Naive thymus-derived CD4-positive, alpha-beta T cell (primary cell): ENCODE measurements around the gene RXFP2. TPM values are rescaled to one million over a fixed set of nuclear protein-coding genes. Genes with fewer than 3 reads are reported as not detected.
A peak's percentile ranks its signal among the peaks of the same experiment; 100 is the strongest.

Experiments used
- ATAC-seq: fragments of 150-1000 bp; cut with Tn5 transposase; 2 replicates; pipeline ENCODE4 v1.10.0; 2021; ENCODE audit warnings: mild to moderate bottlenecking, moderate library complexity
- CTCF ChIA-PET: fragments of 350-600 bp; sonication (Branson Sonifier 250); formaldehyde crosslinking; loops from one replicate; lab custom pipeline; 2021; ENCODE audit warnings: antibody characterized with exemption; lab: Charles Lee
- POLR2A ChIA-PET: fragments of 350-600 bp; sonication (Branson Sonifier 250); formaldehyde crosslinking; loops from one replicate; lab custom pipeline; 2021; ENCODE audit warnings: antibody characterized with exemption, inconsistent platforms; lab: Charles Lee
- DNase-seq, 9 donors: peaks; one replicate each; pipeline versions ENCODE4 v3.0.0 to v3.0.0-alpha.2; 2020 to 2022; ENCODE audit warnings: mixed read lengths in 1 of 9
- H3K27ac ChIP-seq: one replicate; pipeline ENCODE4 v1.7.0; 2013; ENCODE audit warnings: mild to moderate bottlenecking, low read depth, low read length, moderate library complexity
- H3K27me3 ChIP-seq, 2 donors: one replicate each; pipeline ENCODE4 v1.7.0; 2013; ENCODE audit warnings: low read length in 2 of 2, mild to moderate bottlenecking in 2 of 2, moderate library complexity in 2 of 2; ENCODE audit not compliant: control insufficient read depth in 2 of 2, insufficient read depth in 2 of 2
- H3K36me3 ChIP-seq, 3 experiments: 1 replicate in 2 of 3; 2 replicates in 1 of 3; pipeline ENCODE4 v1.7.0; 2013; ENCODE audit warnings: low read length in 3 of 3, mild to moderate bottlenecking in 3 of 3, moderate library complexity in 1 of 3; ENCODE audit not compliant: insufficient read depth in 3 of 3, control insufficient read depth in 2 of 3
- H3K4me1 ChIP-seq, 2 donors: one replicate each; pipeline ENCODE4 v1.7.0; 2013; ENCODE audit warnings: low read length in 2 of 2, mild to moderate bottlenecking in 2 of 2, moderate library complexity in 1 of 2; ENCODE audit not compliant: control insufficient read depth in 2 of 2, insufficient read depth in 2 of 2
- H3K4me3 ChIP-seq: 2 replicates; pipeline ENCODE4 v1.7.0; 2013; ENCODE audit warnings: mild to moderate bottlenecking, low read length
- H3K9me3 ChIP-seq, 3 experiments: 1 replicate in 2 of 3; 2 replicates in 1 of 3; pipeline ENCODE4 v1.7.0; 2013; ENCODE audit warnings: low read length in 3 of 3; ENCODE audit not compliant: control insufficient read depth in 2 of 3
- H3K27ac Mint-ChIP-seq, 9 donors: one replicate each; pipeline ENCODE4 v1.8.0; 2020 to 2022; ENCODE audit warnings: mixed read lengths in 9 of 9, mild to moderate bottlenecking in 8 of 9, moderate library complexity in 5 of 9, inconsistent platforms in 2 of 9
- H3K27me3 Mint-ChIP-seq, 5 donors: one replicate each; pipeline ENCODE4 v1.8.0; 2021 to 2022; ENCODE audit warnings: mixed read lengths in 5 of 5, mild to moderate bottlenecking in 1 of 5
- H3K36me3 Mint-ChIP-seq, 5 donors: one replicate each; pipeline ENCODE4 v1.8.0; 2020 to 2022; ENCODE audit warnings: mixed read lengths in 5 of 5, mild to moderate bottlenecking in 3 of 5, inconsistent platforms in 1 of 5
- H3K4me1 Mint-ChIP-seq, 7 donors: one replicate each; pipeline ENCODE4 v1.8.0; 2020 to 2022; ENCODE audit warnings: mixed read lengths in 7 of 7, mild to moderate bottlenecking in 3 of 7, inconsistent platforms in 1 of 7
- H3K4me3 Mint-ChIP-seq, 10 donors: one replicate each; pipeline ENCODE4 v1.8.0; 2020 to 2022; ENCODE audit warnings: mild to moderate bottlenecking in 10 of 10, mixed read lengths in 10 of 10, moderate library complexity in 6 of 10, inconsistent platforms in 2 of 10
- H3K9me3 Mint-ChIP-seq, 11 donors: one replicate each; pipeline ENCODE4 v1.8.0; 2020 to 2022; ENCODE audit warnings: mixed read lengths in 11 of 11, mild to moderate bottlenecking in 4 of 11, inconsistent platforms in 1 of 11, moderate library complexity in 1 of 11
- intact Hi-C, 2 donors: fragments of 100-400 bp; cut with micrococcal nuclease; formaldehyde crosslinking; loops; one replicate each; pipeline ENCODE4 v1.15.1; 2023
- polyA plus RNA-seq, 2 donors: library from polyadenylated mRNA; unstranded; fragments of 300-500 nt; fragmentation: Illumina TruSeq; gene quantifications; one replicate each; pipeline ENCODE4 v1.2.3, GENCODE V29; 2021
- total RNA-seq, 6 experiments: library from RNA in 5 of 6; stranded (reverse) in 5 of 6; gene quantifications; 1 replicate in 5 of 6; 2 replicates in 1 of 6; pipeline ENCODE4 v1.2.3 and lab custom pipeline; 2021 to 2026

Gene RXFP2
- total and polyA plus RNA-seq, 7 experiments from 2014 or later, result not detected

DNA sequence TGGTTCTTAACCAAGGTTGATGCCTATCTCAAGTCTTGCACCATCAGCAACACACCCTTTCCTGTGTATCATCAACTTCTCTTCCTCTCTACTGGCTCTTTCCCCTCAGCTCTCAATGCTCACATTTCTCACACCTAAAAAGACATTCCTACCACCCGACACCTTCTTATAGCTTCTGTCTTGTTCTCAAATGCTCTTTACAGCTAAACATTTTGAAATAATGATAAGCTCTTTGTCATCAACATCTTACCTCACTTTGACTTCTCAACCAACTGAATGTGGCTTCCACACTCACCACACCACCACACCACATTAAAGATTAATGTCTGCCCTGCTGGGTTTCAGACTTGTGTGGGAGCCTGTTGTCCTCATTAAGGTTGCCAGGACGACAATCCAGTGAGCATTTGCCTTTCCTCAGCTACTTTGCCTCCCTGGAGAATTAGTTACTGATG lies 67.8 kb downstream of the RXFP2 start:
- Histone ChIP-seq H3K9me3 (no peaks in the 10 kb centered on the region), H3K27ac (no peak overlapping the region), H3K27me3 (no peaks in the 10 kb centered on the region), H3K4me1 (peaks cover 0 to 9% of the 10 kb centered on the region in 2 donors), H3K4me3 (no peak overlapping the region), H3K36me3 (no peaks in the 10 kb centered on the region)
- peaks cover 0 to 13% (median 0%) of the 10 kb centered on the region in 5 donors for H3K27me3 Mint-ChIP-seq
- H3K4me1 Mint-ChIP-seq, result peaks cover 0 to 15% (median 0%) of the 10 kb centered on the region in 7 donors
- ATAC-seq (peak; percentile 86), DNase-seq (no peak)
- intact Hi-C loops, result no loop called here
- ChIA-PET CTCF (interaction anchor here (0.5 kb wide), 1 partner anchor 1896 kb away, joined by 3 read pairs; no protein-coding TSS in a partner anchor), POLR2A (no interaction called here)
- H3K36me3 Mint-ChIP-seq, result peaks cover 0 to 5% (median 0%) of the 10 kb centered on the region in 5 donors
- H3K4me3 Mint-ChIP-seq, result peak overlapping the region in 1 of 10 donors; percentile 34
- H3K9me3 Mint-ChIP-seq, result peaks cover 2 to 26% (median 8%) of the 10 kb centered on the region in 11 donors
- peak overlapping the region in 1 of 9 donors; percentile 84 for H3K27ac Mint-ChIP-seq

GRCh38 chr13:31814536-31814935 lies 75.2 kb downstream of the RXFP2 start:
- Histone ChIP-seq H3K27ac (no peak overlapping the region), H3K4me1 (no peaks in the 10 kb centered on the region), H3K27me3 (no peaks in the 10 kb centered on the region), H3K4me3 (no peak overlapping the region), H3K36me3 (no peaks in the 10 kb centered on the region), H3K9me3 (peaks cover 0 to 13% (median 0%) of the 10 kb centered on the region in 3 experiments)
- peaks cover 0 to 15% (median 10%) of the 10 kb centered on the region in 5 donors for H3K27me3 Mint-ChIP-seq
- H3K4me1 Mint-ChIP-seq, result peaks cover 0 to 5% (median 0%) of the 10 kb centered on the region in 7 donors
- ChIA-PET POLR2A (no interaction called here), CTCF (no interaction called here)
- ATAC-seq (no peak), DNase-seq (no peak)
- H3K36me3 Mint-ChIP-seq, result peaks cover 0 to 10% (median 4%) of the 10 kb centered on the region in 5 donors
- intact Hi-C loops, result no loop called here
- H3K9me3 Mint-ChIP-seq, result peaks cover 11 to 61% (median 21%) of the 10 kb centered on the region in 11 donors
- H3K27ac Mint-ChIP-seq, result no peak overlapping the region
- no peak overlapping the region for H3K4me3 Mint-ChIP-seq

DNA sequence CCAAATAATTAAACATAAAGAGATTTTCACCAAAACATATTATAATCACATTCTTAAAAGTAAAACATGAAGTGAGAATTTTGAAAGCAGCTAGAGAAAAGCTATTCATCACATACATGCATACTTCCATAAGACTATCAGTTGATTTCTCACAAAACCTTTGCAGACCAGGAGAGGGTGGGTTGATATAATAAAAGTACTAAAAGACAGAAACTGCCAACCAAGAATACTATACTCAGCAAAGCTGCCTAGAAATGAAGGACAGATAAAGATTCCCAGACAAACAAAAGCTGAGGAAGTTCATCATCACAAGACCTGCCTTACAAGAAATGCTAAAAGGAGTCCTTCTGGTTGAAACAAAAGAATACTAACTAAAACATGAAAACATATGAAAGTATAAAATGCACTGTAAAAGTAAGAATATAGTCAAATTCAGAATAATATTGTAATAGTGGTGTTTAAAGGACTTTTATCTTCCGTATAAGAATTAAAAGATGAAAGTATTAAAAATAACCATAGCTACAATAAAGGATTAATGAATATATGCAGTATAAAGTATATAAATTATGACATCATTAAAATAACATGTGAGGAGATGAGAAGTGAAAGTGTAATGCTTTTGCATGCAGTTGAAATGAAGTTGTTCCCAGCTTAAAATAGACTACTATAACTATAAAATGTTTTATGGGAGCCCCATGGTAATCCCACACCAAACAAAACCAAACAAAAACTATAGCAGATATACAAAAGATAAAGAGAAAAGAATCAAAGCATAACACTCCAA lies 76.2 kb downstream of the RXFP2 start:
- H3K4me1 ChIP-seq, result no peaks in the 10 kb centered on the region
- Mint-ChIP-seq H3K9me3 (peaks cover 8 to 51% (median 21%) of the 10 kb centered on the region in 11 donors), H3K27me3 (peaks cover 0 to 15% (median 9%) of the 10 kb centered on the region in 5 donors), H3K4me1 (peaks cover 0 to 5% (median 0%) of the 10 kb centered on the region in 7 donors), H3K36me3 (peaks cover 0 to 10% (median 3%) of the 10 kb centered on the region in 5 donors), H3K4me3 (no peak overlapping the region), H3K27ac (no peak overlapping the region)
- DNase-seq, result no peak
- no peak for ATAC-seq
- no peaks in the 10 kb centered on the region for H3K36me3 ChIP-seq
- H3K27ac ChIP-seq, result no peak overlapping the region
- no peak overlapping the region for H3K4me3 ChIP-seq
- POLR2A ChIA-PET, result no interaction called here
- CTCF ChIA-PET, result no interaction called here
- intact Hi-C loops, result no loop called here
- H3K9me3 ChIP-seq, result peaks cover 0 to 13% (median 0%) of the 10 kb centered on the region in 3 experiments
- no peaks in the 10 kb centered on the region for H3K27me3 ChIP-seq

GRCh38 chr13:31818236-31818635 lies 78.9 kb downstream of the RXFP2 start:
- peaks cover 0 to 10% (median 0%) of the 10 kb centered on the region in 5 donors for H3K36me3 Mint-ChIP-seq
- Histone ChIP-seq H3K4me3 (no peak overlapping the region), H3K27ac (no peak overlapping the region), H3K27me3 (no peaks in the 10 kb centered on the region), H3K36me3 (no peaks in the 10 kb centered on the region), H3K9me3 (peaks cover 0 to 13% (median 0%) of the 10 kb centered on the region in 3 experiments), H3K4me1 (no peaks in the 10 kb centered on the region)
- POLR2A ChIA-PET, result no interaction called here
- intact Hi-C loops, result no loop called here
- peaks cover 4 to 38% (median 19%) of the 10 kb centered on the region in 11 donors for H3K9me3 Mint-ChIP-seq
- CTCF ChIA-PET, result no interaction called here
- peaks cover 0 to 4% (median 0%) of the 10 kb centered on the region in 7 donors for H3K4me1 Mint-ChIP-seq
- no peak overlapping the region for H3K27ac Mint-ChIP-seq
- ATAC-seq (no peak), DNase-seq (no peak)
- peaks cover 0 to 18% (median 0%) of the 10 kb centered on the region in 5 donors for H3K27me3 Mint-ChIP-seq
- no peak overlapping the region for H3K4me3 Mint-ChIP-seq

DNA sequence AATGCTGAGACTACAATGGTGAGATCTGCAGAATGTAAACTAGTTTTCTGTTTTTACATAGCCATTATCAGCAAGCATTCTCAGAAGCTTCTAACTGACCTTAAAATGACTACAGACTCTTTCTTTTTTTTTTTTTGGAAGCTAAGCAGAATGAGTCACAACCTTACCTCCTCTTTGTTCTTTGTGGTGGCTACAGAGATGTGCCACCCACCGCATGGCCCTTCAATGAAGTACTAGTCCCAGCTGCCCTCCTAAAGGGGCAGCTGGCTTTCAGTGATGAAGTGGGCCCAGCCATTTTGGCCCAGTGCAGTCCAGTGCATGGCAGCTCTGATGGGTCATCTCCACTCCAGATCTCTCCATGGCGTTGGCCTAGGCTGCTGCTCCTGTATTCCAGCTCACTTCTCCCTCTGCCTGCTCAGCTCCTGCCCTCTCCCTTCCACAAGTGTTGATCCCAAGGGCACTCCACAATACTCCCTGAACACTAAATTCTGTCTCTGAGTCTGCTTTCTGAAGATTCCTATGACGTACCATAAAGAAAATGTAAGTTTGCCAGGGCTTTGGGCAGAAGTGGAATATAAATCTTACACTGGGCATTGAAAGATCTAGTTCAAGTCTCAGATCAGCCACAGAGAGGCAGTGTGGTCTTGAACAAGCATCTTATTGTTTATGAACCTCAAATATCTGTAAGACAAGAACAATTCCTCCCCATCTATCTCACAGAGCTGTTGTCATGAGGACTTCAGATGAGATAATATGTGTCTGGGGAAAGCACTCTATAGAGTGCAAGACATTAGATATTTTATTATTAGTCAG lies 85.6 kb downstream of the RXFP2 start:
- no peaks in the 10 kb centered on the region for H3K9me3 Mint-ChIP-seq
- peak; percentile 46 for ATAC-seq
- peaks cover 0 to 9% (median 0%) of the 10 kb centered on the region in 7 donors for H3K4me1 Mint-ChIP-seq
- intact Hi-C loops, result loop anchor here in 1 of 2 donors (1.0 kb wide), 1 partner anchor 485 kb away; no protein-coding TSS in a partner anchor
- no peaks in the 10 kb centered on the region for H3K36me3 Mint-ChIP-seq
- ChIA-PET POLR2A (no interaction called here), CTCF (no interaction called here)
- DNase-seq, result no peak
- H3K36me3 ChIP-seq, result no peaks in the 10 kb centered on the region
- no peak overlapping the region for H3K27ac Mint-ChIP-seq
- no peak overlapping the region for H3K27ac ChIP-seq
- no peaks in the 10 kb centered on the region for H3K27me3 ChIP-seq
- no peak overlapping the region for H3K4me3 ChIP-seq
- peaks cover 0 to 22% (median 5%) of the 10 kb centered on the region in 5 donors for H3K27me3 Mint-ChIP-seq
- no peaks in the 10 kb centered on the region for H3K4me1 ChIP-seq
- no peak overlapping the region for H3K4me3 Mint-ChIP-seq
- H3K9me3 ChIP-seq, result no peaks in the 10 kb centered on the region

GRCh38 chr13:31826521-31826920 lies 87.2 kb downstream of the RXFP2 start:
- ATAC-seq (no peak), DNase-seq (no peak)
- no peak overlapping the region for H3K27ac Mint-ChIP-seq
- intact Hi-C loops, result no loop called here
- ChIA-PET CTCF (no interaction called here), POLR2A (no interaction called here)
- H3K4me1 Mint-ChIP-seq, result peaks cover 0 to 9% (median 0%) of the 10 kb centered on the region in 7 donors
- no peaks in the 10 kb centered on the region for H3K9me3 Mint-ChIP-seq
- H3K4me3 ChIP-seq, result no peak overlapping the region
- peaks cover 0 to 22% (median 5%) of the 10 kb centered on the region in 5 donors for H3K27me3 Mint-ChIP-seq
- no peak overlapping the region for H3K4me3 Mint-ChIP-seq
- H3K27me3 ChIP-seq, result no peaks in the 10 kb centered on the region
- no peaks in the 10 kb centered on the region for H3K9me3 ChIP-seq
- no peaks in the 10 kb centered on the region for H3K36me3 ChIP-seq
- H3K27ac ChIP-seq, result no peak overlapping the region
- H3K4me1 ChIP-seq, result no peaks in the 10 kb centered on the region
- no peaks in the 10 kb centered on the region for H3K36me3 Mint-ChIP-seq
